CD4-positive, alpha-beta T cell treated with Interleukin-21 for 1 hour (primary cell): Measurements from ENCODE around the gene AP1S2.
A peak's percentile ranks its signal among the peaks of the same experiment; 100 is the strongest.
"Not testable (repeated sequence)": the region's sequence is repeated elsewhere in the genome, so short reads cannot be mapped to it uniquely, and the experiment has no call there.

Experiments used
- DNase-seq: peaks from one replicate; pipeline ENCODE4 v3.0.0-alpha.2; 2020

Gene AP1S2

DNA sequence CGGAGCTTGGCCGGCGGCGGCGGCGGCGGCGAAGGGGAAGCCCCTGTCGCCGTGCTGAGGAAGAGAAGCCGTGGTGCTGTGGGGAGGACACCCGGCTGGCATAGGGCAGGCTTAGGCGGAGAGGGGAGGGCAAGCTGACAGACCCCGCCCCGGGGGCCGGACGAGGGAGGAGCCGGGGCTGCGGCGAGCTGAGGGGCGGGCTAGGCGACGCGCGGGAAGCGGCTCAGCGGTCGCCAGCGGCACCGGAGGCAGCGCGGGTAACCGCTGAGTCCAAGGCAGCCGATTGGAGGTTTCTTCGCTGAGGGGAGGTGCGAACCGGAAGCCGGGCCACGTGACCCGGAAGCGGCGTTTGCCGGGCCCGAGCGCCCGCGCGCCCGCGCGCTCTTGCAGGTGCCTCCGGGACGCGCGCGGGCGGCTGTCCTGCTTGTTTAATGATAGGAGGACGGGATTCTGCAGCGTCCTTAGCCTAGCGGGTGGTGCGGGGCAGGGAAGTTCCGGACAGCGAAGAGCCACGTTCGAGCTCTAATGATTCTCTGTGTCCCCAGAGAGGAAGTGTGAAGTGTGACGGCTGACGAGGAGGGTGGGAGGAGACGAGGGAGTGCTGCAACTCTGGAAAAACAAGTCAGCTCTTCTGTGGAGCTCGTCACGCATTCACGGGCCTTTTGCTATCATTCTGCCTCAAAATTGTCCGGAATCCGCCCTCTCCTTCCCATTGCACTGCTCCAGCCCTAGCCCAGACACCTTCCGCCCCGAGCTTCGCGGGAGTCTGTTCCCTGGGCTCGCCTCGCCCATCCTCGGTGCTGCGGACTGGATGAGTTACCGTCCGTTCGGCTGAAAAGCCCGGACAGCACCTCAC is at the start of gene AP1S2:
AP1S2 (minus strand) TSS at position 102 of the 856 bp plus-strand sequence. CDS start 2,289 bp downstream, outside the sequence.
- peak; percentile 95 for DNase-seq

DNA sequence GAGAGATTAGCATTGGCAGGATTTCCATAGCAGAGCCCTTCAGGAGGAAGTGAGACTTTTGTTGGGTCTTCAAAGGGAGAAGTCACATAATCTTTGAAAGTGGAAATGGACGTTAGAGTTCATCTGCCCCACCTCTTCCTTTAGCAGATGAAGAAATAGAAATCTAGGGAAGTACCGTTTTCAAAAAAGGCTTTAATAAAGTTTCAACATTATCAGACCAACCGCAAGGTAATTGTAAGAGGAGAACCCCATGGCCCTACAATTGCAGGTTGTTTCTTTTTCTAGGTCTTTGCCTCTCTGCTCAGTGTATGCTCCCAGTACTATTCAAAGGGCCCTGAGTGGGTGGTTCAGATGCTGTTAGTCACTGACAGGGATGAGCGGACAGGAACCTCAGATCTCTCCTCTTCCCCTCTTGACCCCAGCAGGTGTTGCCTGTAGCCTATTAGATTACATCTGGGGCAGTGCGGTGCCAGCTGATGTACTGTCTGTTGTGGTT is 48.6 kb upstream of the AP1S2 start:
- DNase-seq: no peak

DNA sequence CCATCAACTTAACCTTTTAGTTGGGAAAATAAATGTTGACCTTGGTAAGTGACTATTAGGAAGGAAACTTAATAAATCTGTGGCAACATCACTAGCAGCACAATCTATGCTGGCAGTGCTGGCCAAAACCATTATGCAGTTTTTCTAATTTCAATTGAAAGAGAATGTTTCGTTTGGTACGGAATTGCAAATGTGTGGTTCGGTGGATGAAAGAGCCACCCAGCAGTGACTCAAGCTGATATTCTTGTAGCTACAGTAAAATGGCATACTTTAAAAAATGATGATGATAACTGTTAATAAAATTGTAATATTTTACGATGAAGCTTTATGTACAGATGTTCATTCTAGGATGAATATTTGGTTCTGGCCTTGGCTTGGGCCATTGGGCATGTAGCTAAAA is 40.7 kb upstream of the AP1S2 start:
- DNase-seq: no peak

DNA sequence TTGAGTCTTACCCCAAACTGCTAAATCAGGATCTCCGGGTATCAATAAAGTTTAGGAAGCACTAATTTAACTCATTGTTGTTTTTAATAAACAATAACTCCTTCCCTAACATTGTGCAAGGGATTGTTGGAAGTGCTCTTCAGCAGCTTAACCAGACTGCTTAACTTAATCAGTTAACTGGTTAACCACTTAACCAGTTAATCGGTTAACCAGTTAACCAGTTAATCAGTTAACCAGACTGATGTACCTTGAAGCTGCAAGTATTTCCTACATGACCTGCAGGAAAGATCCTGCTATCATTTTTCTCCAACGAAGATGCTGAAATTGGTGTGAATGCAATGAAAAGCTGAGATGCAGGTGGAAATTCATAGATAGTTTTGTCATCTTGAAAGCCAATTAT is 40.1 kb upstream of the AP1S2 start:
- DNase-seq: no peak

DNA sequence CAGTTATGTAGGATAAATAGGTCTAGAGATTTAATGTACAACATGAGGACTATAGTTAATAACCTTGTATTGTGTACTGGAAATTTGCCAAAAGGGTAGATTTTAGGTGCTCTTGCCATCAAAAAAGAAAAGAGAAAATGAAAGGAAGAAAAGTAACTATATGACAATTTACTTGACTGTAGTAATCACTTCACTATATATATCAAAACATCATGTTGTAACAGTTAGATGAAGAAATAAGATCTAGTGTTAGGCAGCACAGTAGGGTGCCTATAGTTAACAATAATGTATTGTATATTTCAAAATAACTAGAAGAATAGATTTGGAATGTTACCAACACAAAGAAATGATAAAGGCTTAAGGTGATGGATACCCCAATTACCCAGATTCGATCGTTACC is 35.9 kb upstream of the AP1S2 start:
- DNase-seq: no peak

DNA sequence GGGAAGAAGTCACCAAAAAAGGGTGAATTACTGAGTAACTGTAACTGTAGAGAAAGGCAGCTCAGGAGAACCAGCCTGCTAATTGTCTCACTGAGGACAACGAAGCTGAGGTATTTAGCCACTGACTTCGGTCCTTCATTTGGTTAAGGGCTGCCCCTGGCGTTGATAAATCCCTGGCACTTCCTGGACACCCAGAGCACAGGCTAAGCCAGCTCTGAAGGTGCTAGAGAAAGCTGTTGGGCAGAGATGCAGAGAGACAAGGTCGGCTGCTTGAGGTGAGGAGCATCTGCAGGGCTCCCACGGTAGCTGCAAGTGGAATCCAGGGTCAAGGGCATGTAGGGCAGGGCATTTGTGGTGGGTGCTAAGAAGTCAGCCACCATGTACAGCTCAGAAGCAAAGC is 33.4 kb upstream of the AP1S2 start:
- DNase-seq: no peak

DNA sequence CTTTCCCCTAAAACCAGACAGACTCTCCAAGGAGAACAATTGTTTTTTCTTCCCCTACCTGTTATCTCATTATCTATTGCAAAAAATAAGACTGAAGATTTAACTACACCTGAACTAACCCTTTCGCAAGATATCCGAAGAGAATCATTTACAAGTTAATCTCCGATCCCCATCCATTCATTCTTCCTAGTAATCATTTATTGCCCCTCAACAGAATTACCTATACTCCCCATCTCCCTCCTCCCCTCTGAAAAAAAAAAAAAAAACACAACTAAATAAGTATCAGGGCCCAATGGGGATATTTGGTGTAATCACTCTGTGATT is 28.9 kb upstream of the AP1S2 start:
- DNase-seq: no peak

DNA sequence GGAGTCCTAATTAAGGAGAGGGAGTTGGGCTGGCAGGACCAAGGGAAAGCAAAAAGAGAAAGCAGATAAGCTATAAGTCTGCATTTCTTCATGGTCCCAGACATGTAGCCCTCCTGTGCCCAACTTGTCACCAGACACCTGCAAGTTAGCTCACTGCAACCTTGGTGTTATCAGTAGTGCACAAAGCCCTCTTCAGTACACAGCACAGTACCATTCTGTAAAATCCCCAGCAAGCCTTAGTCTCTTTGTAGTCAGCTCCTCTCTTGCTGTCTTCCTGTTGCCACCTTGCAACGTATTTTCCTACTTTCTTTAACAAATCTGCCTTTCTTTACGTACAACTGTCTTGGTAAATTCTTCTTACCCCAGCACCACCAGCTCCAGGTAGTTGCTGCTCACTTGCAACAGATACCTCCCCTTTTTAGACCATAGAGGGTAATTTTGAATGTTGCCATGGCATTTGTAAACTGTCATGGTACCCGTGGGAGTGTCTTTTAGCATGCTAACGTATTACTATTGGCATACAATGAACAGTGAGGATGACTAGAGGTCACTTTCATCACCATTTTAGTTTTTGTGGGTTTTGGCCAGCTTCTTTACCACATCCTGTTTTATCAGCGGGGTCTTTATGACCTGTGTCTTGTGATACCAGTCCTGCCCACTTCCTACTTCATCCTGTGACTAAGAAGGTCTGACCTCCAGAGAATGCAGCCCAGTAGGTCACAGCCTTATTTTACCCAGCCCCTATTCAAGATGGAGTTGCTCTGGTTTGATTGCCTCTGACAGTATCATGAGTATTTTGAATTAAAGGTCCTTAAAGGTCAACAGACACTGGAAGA is 28.3 kb upstream of the AP1S2 start:
- no peak for DNase-seq

DNA sequence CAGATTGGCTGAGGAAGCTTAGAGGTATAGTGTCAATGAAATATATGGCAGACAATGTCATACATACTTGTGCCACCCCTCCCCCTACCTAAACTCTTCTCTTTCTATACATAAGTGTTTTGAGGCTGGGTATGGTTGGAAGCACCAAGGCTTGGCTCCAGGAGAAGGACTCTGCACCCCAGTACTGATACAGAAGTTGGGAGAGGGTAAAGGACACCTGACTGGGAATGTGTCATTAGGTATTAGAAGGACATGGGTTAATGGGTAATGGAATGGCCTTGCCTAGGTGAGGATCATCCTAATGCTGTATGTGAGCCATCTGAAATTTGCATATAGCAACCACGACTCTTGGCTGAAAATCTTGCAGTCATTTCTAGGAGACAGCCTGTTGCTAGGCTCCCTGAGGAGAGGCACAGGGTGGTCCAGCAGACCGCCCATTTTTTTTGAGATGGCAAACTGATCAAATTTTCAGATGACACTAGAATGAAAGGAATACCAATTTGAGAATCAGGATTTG is 26.8 kb upstream of the AP1S2 start:
- DNase-seq: no peak

DNA sequence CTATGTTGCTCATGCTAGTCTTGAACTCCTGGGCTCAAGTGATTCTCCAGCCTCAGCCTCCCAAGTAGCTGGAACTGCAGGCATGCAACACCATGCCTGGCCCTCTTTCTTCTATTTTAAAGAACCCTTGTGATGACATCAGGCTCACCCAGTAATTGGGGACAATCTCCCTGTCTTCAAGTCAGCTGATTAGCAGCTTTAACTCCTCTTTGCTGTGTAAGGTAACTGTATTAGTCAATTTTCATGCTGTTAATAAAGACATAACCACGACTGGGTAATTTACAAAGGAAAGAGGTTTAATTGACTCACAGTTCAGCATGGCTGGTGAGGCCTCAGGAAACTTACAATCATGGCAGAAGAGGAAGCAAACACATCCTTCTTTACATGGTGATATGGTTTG is 23.3 kb upstream of the AP1S2 start:
- not testable (repeated sequence) for DNase-seq

DNA sequence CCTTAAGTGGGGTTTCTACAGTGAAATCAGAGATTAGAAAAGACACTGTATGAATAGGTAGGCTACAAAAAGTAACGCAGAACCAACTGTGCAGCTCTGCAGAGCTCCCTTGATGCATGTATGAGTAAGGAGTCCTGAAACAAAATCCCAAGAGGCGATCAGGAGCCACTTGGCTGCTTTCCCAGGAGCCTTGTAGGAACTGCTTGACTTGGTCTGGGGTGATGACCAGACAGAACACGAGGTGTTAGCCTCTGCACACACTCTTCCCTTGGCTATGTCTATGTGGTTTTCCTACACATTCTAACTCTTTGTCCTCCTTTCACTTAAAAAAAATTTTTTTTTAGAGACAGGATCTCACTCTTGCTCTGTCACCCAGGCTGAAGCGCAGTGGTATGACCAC is 22.8 kb upstream of the AP1S2 start:
- DNase-seq: no peak

DNA sequence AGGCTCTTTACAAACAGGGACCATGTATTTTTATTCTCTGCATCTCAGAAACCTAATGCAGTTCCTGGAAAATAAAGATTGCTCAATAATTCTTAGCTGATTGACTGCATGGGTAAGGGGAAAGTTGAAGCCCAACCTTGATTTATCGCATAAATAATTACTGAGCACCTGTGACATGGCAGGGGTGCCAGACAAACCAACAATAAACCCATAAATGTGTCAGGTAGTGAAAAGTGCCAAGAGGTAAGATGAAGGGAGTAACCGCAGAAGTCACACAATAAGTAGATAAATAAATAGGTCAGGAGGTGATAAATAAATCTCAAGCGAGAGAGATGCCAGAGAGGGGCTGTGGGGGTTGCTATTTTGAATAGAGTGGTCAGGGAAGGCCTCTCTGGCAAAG is 20.1 kb upstream of the AP1S2 start:
- no peak for DNase-seq

DNA sequence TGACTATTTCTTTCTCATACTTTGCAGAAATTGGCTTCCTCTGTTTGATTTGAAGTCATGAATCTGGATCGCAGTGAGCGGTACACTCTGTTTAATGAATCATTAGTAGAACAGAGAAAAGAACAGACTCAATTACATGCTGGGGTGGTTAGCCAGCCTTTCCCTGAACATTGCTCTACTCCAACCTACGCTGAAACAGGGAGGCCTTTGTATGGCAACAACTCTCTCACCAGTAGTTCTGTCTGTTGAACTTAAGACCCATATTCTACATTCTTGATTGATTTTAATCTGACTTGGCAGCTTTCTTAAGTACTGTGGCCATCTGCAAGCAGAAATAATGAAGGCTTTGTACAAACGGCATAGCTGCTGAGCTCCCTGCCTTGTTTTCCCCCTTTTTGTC is 19.0 kb upstream of the AP1S2 start:
- no peak for DNase-seq

DNA sequence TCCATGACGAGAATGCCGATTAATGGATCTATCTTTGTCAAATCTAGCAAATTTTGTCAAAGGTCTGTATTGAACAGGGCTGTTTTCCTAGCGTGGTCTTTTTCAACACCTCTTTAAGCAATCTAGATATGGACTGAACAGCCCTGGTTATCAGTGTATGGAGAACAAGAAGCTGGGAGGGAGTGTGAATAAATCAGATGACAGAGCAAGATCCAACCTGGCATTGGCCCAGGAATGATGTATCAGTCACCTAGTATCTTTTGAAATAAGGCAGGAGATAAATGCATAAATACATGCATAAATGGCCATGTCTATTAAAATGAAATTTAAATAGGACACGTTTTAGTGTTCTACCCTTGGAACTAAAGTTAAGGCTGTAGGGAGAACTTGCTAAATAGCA is 15.7 kb upstream of the AP1S2 start:
- no peak for DNase-seq

DNA sequence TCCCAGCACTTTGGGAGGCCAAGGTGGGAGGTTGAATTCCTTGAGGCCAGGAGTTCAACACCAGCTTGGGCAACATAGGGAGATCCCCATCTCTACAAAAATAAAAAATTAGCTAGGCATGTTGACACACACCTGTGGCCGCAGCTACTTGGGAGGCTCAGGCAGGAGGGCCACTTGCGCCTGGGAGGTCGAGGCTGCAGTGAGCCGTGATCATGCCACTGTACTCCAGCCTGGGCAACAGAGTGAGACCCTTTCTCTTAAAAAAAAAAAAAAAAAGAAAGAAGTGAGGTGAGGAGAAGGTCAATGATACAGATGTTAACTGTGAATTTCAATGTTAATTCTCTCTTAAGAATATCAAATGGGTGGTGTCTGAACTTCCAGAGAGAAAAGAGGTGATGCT is 15.1 kb upstream of the AP1S2 start:
- DNase-seq: no peak

DNA sequence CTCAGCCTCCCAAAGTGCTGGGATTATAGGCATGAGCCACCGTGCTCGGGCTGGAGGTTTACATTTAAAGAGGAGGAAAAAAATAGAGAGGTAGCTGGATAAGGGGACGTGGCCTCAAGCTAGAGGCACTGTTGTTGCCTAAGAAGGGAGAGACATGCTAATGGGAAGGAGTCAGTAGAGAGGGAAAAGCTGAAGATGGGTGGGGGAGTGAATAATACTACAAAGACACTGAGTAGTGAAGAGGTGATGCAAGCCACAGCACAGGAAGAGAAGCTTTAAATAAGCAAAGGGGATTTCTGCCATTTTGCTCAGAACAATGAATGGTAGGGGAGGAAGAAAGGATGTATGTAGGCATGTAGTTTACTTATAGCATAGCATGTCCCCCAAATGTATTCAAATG is 11.5 kb upstream of the AP1S2 start:
- no peak for DNase-seq

DNA sequence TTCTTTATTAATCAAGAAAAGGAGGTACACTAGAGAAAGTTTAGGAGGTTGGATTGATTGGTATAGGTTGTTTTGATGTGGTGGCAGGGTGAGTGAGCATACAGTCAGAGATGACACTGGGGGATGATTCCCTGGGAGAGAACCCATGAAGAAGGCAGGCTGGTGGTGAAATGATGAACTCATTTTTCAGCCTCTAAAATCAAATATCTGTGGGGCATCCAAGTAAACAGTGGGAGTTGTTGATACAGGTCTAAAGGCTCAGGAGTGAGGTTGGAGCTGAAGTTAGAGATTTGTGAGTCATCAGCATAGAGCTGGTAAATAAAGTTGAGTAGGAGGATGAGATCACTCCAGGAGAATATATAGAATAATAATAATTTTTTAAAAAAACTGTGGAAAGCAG is 10.0 kb upstream of the AP1S2 start:
- no peak for DNase-seq

DNA sequence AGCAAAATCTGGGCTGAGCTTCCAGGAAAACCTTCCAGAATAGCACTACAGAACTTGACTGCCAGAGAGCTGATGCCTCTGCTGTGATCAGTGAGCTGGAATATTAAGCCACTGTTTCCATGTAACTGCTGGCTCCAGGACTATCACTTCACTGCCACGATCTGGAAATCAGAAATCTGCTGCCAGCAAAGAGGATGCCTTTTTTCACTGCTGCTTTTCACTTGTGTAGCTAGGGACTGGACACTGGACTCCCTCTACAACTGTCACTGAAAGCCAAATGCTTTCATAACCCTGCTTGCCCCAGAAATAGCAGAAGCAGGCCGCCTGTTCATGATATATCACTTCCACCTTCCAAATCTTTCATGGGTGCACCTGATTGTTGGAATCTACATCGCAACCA is 9.4 kb upstream of the AP1S2 start:
- no peak for DNase-seq

DNA sequence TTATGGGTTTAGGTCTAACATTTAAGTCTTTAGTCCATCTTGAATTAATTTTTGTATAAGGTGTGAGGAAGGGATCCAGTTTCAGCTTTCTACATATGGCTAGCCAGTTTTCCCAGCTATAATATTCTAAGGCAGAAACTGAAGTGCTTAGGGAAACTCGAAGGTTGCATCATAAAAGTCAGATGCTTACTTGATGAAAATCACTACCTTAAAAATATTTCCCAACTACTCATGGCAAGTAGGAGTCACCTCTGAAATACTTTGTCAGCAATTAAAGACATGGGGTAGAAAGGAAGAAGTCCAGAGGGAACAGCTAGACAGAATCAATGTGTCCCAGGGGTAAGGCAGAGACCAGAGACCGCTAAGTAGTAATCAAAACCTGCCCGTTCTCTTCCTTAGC is 6.3 kb upstream of the AP1S2 start:
- no peak for DNase-seq

DNA sequence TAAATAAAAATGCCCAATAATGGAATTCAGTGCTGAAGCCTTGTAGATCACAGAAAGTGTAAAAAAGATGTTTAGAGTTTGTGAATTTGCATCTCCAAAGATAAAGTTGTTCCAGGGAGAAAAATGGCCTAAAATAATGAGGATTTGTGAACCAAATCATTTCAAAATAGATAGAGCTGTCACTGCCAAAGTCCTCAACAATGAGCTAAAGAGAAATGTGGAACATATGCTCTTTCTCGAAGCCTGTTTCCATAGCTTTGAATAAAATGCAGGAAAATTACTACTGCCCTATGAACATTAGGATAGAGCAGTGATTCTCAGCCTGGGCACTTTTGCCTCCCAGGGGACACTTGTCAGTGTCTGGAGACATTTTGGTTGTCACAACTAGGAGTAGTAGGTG is 3.4 kb upstream of the AP1S2 start:
- DNase-seq: no peak

DNA sequence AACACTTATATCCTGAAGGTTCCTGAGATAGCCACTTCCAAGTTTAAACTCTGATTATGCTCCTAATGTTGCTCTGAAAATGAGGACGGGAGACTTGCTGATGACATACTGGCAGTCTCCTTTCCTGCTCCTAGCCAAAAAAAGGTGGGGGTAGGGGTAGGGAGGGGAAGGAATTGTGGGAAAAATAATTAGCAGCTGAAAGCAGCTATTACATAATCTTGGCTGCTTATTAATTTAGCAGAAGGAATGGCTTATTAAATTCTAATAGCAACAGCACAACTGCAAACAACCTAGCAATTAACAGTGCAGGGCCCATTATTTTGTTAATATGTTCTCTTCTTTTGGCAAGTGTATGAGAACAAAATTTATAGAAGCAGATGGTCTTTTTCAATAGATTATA is 2.0 kb upstream of the AP1S2 start:
- DNase-seq: no peak

DNA sequence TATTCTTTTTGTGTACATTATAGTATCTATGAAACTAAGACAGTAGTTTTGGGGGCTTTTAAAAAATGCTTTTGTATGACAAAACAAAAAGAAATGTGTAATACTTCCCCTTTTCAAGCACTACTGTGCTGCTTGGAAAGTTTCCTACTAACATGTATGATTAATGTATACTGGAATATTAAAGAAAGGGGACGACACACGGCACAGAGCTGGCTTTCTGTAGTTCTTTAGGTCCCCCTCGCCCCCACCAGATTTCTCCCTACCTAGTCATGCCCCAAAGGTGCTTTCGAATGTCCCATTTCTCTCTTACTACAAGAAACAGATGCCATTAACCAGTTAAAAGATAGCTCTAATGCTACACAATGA is 1.6 kb upstream of the AP1S2 start:
- DNase-seq: no peak

DNA sequence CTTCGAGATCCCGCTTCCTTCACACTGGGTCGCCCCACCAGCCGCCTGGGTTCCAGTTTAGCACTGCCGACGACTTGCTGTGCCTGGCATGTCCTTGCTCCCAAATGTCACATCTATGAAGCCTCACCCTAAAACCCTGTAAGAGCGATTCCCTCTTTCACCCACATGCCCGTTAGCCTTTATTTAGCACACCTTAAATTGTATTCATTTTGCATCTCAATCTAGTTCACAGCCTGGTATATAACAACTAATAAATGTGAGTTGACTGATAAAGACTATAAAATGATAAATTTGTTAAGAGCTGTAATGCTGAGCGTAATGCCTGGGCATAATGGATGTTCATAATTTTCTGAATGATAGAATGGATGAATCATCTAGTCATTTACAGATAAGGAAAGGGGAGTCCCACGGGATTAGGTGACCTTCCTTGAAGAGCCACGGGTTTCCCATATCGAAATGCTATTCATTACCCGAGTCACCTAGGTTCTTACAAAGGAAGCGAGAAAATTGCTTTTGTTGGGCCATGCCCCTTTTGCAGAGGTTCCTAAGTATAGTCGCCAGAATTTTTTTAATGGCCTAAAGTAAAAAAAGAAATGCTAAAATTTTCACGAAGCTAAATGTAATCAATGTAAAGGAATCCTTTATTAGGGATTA is 1.1 kb upstream of the AP1S2 start:
- DNase-seq: no peak
